ENCODE data around the gene YJEFN3. TPM values are rescaled to one million over a fixed set of nuclear protein-coding genes. Genes with fewer than 3 reads are reported as not detected.

YJEFN3 gene
- total RNA-seq, 3 donors from 2014 or later: 10.6 to 13.7 (median 13.4) TPM

DNA sequence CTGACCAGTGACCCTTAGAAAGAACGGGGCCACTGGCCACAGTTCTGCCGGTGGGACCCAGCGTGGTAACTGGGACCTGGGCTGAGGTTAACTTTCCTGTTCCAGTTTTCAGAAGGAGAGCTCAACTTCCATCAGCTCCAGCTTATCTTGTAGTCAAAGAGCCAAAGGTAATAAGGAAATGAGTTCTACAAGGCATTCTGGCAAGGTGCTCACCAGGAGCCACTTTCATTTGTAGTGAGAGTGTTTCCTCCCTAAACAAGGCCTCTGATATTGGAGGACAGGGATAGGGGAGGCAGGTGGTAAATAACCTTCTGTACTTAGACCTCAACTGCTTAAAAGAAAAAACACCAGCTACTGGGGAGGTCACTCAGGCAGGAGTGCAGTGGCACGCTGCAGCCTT lies 51.7 kb downstream of the YJEFN3 start:
- ATAC-seq: no peak

GRCh38 chr19:19581391-19581790 lies 52.7 kb downstream of the YJEFN3 start:
- no peaks in the 10 kb centered on the region for H3K9me3 Mint-ChIP-seq
- no peak for ATAC-seq
- H3K4me1 Mint-ChIP-seq (ENCODE audit: low read depth): peaks cover 11% of the 10 kb centered on the region
- peaks cover 8% of the 10 kb centered on the region for H3K36me3 Mint-ChIP-seq (ENCODE audit: insufficient read depth)
- no peak for DNase-seq
- no peaks in the 10 kb centered on the region for H3K27me3 Mint-ChIP-seq (ENCODE audit: low read depth)
- H3K4me3 Mint-ChIP-seq: no peak overlapping the region

More for the DNA sequence above, 51.7 kb downstream of the YJEFN3 start:
- Mint-ChIP-seq H3K27me3 (ENCODE audit: low read depth) (no peaks in the 10 kb centered on the region), H3K4me1 (ENCODE audit: low read depth) (peaks cover 11% of the 10 kb centered on the region), H3K36me3 (ENCODE audit: insufficient read depth) (peaks cover 4% of the 10 kb centered on the region), H3K4me3 (no peak overlapping the region), H3K9me3 (no peaks in the 10 kb centered on the region)
- DNase-seq: no peak

DNA sequence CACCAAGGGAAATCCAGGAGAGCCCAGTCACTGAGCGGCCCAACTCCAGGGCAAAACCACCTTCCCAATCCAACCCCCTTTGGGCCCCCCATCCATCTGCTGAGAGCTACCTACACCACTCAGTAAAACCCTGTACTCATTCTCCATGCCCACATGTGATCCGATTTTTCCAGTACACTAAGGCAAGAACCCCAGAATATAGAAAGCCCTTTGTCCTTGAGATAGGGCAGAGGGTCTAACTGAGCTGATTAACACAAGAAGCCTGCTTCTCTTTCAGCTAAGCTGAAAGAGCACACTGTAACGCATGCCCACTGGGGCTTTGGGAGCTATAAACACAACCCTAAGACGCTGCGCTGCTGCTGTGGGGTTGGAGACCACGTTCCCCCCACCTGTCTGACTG lies 53.8 kb downstream of the YJEFN3 start:
- ATAC-seq (no peak), DNase-seq (no peak)
- Mint-ChIP-seq H3K9me3 (no peaks in the 10 kb centered on the region), H3K27me3 (ENCODE audit: low read depth) (no peaks in the 10 kb centered on the region), H3K4me1 (ENCODE audit: low read depth) (peaks cover 11% of the 10 kb centered on the region), H3K36me3 (ENCODE audit: insufficient read depth) (peaks cover 8% of the 10 kb centered on the region), H3K4me3 (no peak overlapping the region)

- Mint-ChIP-seq H3K4me1 (ENCODE audit: low read depth) (peaks cover 23% of the 10 kb centered on the region), H3K27me3 (ENCODE audit: low read depth) (no peaks in the 10 kb centered on the region), H3K9me3 (no peaks in the 10 kb centered on the region), H3K36me3 (ENCODE audit: insufficient read depth) (peaks cover 8% of the 10 kb centered on the region), H3K4me3 (no peak overlapping the region)
- no peak for ATAC-seq
- DNase-seq: no peak
Measured at GRCh38 chr19:19584356-19584755, 55.6 kb downstream of the YJEFN3 start.

Other genes starting within 250 kb of the YJEFN3 start
- 10 to 100 TPM; 54.8 to 61.8 (median 61.3) TPM for gene SUGP1, start 208.4 kb upstream of the YJEFN3 start, total RNA-seq
- 10 to 100 TPM; 59.2 to 63.6 (median 62.8) TPM for gene MAU2, start 208.1 kb upstream of the YJEFN3 start, total RNA-seq
- 100 to 1,000 TPM; 187 to 240 (median 205) TPM for gene GATAD2A, start 123.2 kb upstream of the YJEFN3 start, total RNA-seq
- 1 to 10 TPM; 3.6 to 3.8 (median 3.8) TPM for gene TSSK6, start 13.4 kb upstream of the YJEFN3 start, total RNA-seq
- 100 to 1,000 TPM; 431 to 445 (median 436) TPM for gene NDUFA13, start 12.7 kb upstream of the YJEFN3 start, total RNA-seq
- gene CILP2, start 9.4 kb downstream of the YJEFN3 start, total RNA-seq: under 1 TPM; 0.13 to 0.19 (median 0.18) TPM
- gene PBX4, start 89.8 kb downstream of the YJEFN3 start, total RNA-seq: 10 to 100 TPM in 1 of 3 donors, 1 to 10 TPM in 2; 8.9 to 12.1 (median 9.2) TPM
- gene LPAR2, start 99.3 kb downstream of the YJEFN3 start, total RNA-seq: 10 to 100 TPM in 2 of 3 donors, 1 to 10 TPM in 1; 9.4 to 15.1 (median 14.7) TPM
- gene GMIP, start 114.7 kb downstream of the YJEFN3 start, total RNA-seq: 10 to 100 TPM; 38.7 to 43.4 (median 42.1) TPM
- gene ATP13A1, start 134.8 kb downstream of the YJEFN3 start, total RNA-seq: 100 to 1,000 TPM; 101 to 108 (median 102) TPM
- gene ZNF101, start 139.9 kb downstream of the YJEFN3 start, total RNA-seq: 10 to 100 TPM; 29.2 to 33.2 (median 29.4) TPM
- 1 to 10 TPM; 2.6 to 4.1 (median 3.4) TPM for gene ZNF14, start 204.2 kb downstream of the YJEFN3 start, total RNA-seq